ENCODE measurements around the gene CUBN.

- TF ChIP-seq MXI1 (IDR thresholded peaks at IDR 0.05; ENCODE audit: borderline replicate concordance, low read depth, low read length) = no peak
- no peak for TF ChIP-seq ZFP82 (CRISPR knock-in tag; IDR thresholded peaks at IDR 0.05; ENCODE audit: borderline replicate concordance)
- no peak for TF ChIP-seq MATR3 (CRISPR knock-in tag; IDR thresholded peaks at IDR 0.05)
- TF ChIP-seq CTCF (CRISPR knock-in tag; IDR thresholded peaks at IDR 0.05) = no peak
- no peak for TF ChIP-seq POLR2AphosphoS5 (IDR thresholded peaks at IDR 0.05; ENCODE audit: low read depth, low read length)
- TF ChIP-seq RFXAP (CRISPR knock-in tag; IDR thresholded peaks at IDR 0.05; ENCODE audit: borderline replicate concordance) = no peak
- no peak for TF ChIP-seq SMYD3 (CRISPR knock-in tag; IDR thresholded peaks at IDR 0.05)
- no peak for TF ChIP-seq GMEB2 (CRISPR knock-in tag; IDR thresholded peaks at IDR 0.05; ENCODE audit: low read depth)
- no peak for TF ChIP-seq ZBTB26 (CRISPR knock-in tag; IDR thresholded peaks at IDR 0.05; ENCODE audit: borderline replicate concordance)
- TF ChIP-seq FOXO4 (CRISPR knock-in tag; conservative IDR thresholded peaks at IDR 0.05) = no peak
- no peak for TF ChIP-seq AKAP8 (CRISPR knock-in tag; IDR thresholded peaks at IDR 0.05)
- TF ChIP-seq ZNF143 (CRISPR knock-in tag; IDR thresholded peaks at IDR 0.05) = no peak
Measured at GRCh38 chr10:16816171-16816570, 313.4 kb downstream of the CUBN start.
